H4 (cell line): Measurements from ENCODE around the gene XPNPEP2. TPM values are rescaled to one million over a fixed set of nuclear protein-coding genes. Genes with fewer than 3 reads are reported as not detected.

Experiments
- DNase-seq: peaks from one replicate; pipeline ENCODE4 v3.0.0-alpha.2; 2015; ENCODE audit warnings: low spot score
- total RNA-seq: library from RNA; depleted of rRNA; stranded (reverse); fragments of >200 nt; shearing (Covaris generic); gene quantifications from 2 replicates; pipeline ENCODE4 v1.2.3, GENCODE V29; 2014

Gene XPNPEP2
- total RNA-seq, 1 experiment from 2014 or later, result 0.12 TPM

- DNase-seq, result no peak
Observed at GRCh38 chrX:129749069-129749468, 10.3 kb downstream of the XPNPEP2 start.

- DNase-seq, result no peak
Observed at GRCh38 chrX:129750971-129751370, 12.2 kb downstream of the XPNPEP2 start.

- DNase-seq, result no peak
Observed at GRCh38 chrX:129754056-129755024, 15.6 kb downstream of the XPNPEP2 start.

- no peak for DNase-seq
Observed at GRCh38 chrX:129755779-129756650, 17.2 kb downstream of the XPNPEP2 start.

GRCh38 chrX:129759576-129760061 is 20.8 kb downstream of the XPNPEP2 start:
- DNase-seq, result peak; percentile 82

GRCh38 chrX:129760155-129760554 is 21.4 kb downstream of the XPNPEP2 start:
- DNase-seq, result no peak

- no peak for DNase-seq
Observed at GRCh38 chrX:129760981-129761380, 22.2 kb downstream of the XPNPEP2 start.

GRCh38 chrX:129761596-129761995 is 22.8 kb downstream of the XPNPEP2 start:
- no peak for DNase-seq

GRCh38 chrX:129762448-129762847 is 23.7 kb downstream of the XPNPEP2 start:
- DNase-seq, result no peak

- DNase-seq, result no peak
Observed at GRCh38 chrX:129763666-129764065, 24.9 kb downstream of the XPNPEP2 start.

GRCh38 chrX:129768186-129768585 is 29.4 kb downstream of the XPNPEP2 start:
- DNase-seq, result no peak

GRCh38 chrX:129768586-129769466 is 30.0 kb downstream of the XPNPEP2 start:
- no peak for DNase-seq

- no peak for DNase-seq
Observed at GRCh38 chrX:129769467-129770154, 30.8 kb downstream of the XPNPEP2 start.

GRCh38 chrX:129771266-129771995 is 32.7 kb downstream of the XPNPEP2 start:
- no peak for DNase-seq

GRCh38 chrX:129772796-129773431 is 34.1 kb downstream of the XPNPEP2 start:
- DNase-seq, result no peak

- no peak for DNase-seq
Observed at GRCh38 chrX:129773649-129774458, 35.1 kb downstream of the XPNPEP2 start.

- DNase-seq, result no peak
Observed at GRCh38 chrX:129777218-129778030, 38.6 kb downstream of the XPNPEP2 start.
